Prostate gland (tissue), 2 donors: ENCODE data around the gene TSC22D3.

Experiments
- POLR2A ChIP-seq: fragments of 450-650 bp; IDR thresholded peaks from one replicate; pipeline ENCODE4 v1.6.1; 2016; ENCODE audit warnings: antibody characterized with exemption, mild to moderate bottlenecking
- POLR2AphosphoS5 ChIP-seq: sonication (generic); formaldehyde crosslinking; IDR thresholded peaks from one replicate; pipeline ENCODE4 v1.6.1; 2017; ENCODE audit warnings: antibody characterized with exemption
- TF ChIP-seq, protein P1 (sequence below), 4 experiments: fragments of 200-600 bp in 2 of 4; fragments of 450-650 bp in 2 of 4; sonication (generic) in 2 of 4; IDR thresholded peaks; 1 replicate in 3 of 4; 2 replicates in 1 of 4; pipeline ENCODE4 v1.5.1; 2016 to 2019; ENCODE audit warnings: antibody characterized with exemption in 4 of 4, mild to moderate bottlenecking in 2 of 4, moderate library complexity in 2 of 4

DNA sequence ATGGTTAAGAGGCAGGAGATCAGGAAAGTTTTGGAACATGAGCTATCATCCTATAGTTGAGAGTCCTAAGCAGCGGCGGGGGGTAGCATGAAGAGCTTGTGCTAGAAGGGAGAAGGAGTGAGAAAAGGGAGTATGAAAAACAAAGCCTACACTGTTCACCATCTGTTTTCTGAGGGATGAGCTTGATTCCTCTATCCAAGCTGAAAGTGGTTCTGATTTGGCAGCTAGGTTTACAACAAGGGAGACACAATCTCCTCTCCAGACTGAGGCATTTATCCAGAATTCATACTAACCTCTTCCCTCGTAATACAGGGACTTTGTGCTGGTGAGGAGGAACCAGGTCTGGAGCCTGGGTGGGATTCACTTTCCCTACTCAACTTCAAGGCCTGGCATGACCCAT lies 23.5 kb downstream of the TSC22D3 start:
- TF ChIP-seq, protein P1, sequence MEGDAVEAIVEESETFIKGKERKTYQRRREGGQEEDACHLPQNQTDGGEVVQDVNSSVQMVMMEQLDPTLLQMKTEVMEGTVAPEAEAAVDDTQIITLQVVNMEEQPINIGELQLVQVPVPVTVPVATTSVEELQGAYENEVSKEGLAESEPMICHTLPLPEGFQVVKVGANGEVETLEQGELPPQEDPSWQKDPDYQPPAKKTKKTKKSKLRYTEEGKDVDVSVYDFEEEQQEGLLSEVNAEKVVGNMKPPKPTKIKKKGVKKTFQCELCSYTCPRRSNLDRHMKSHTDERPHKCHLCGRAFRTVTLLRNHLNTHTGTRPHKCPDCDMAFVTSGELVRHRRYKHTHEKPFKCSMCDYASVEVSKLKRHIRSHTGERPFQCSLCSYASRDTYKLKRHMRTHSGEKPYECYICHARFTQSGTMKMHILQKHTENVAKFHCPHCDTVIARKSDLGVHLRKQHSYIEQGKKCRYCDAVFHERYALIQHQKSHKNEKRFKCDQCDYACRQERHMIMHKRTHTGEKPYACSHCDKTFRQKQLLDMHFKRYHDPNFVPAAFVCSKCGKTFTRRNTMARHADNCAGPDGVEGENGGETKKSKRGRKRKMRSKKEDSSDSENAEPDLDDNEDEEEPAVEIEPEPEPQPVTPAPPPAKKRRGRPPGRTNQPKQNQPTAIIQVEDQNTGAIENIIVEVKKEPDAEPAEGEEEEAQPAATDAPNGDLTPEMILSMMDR (IDR thresholded peaks at IDR 0.05) = no peak
- TF ChIP-seq POLR2A = no peak
- TF ChIP-seq POLR2AphosphoS5 = no peak
